Activated CD4-positive, alpha-beta T cell treated with anti-CD3 and anti-CD28 coated beads for 48 hours (primary cell): ENCODE results near the gene LSP1.

ENCODE experiments used
- DNase-seq: peaks from one replicate; pipeline ENCODE4 v3.0.0-alpha.2; 2020

The LSP1 gene

GRCh38 chr11:1838077-1838425, 14.8 kb upstream of the LSP1 start:
- no peak for DNase-seq

GRCh38 chr11:1838426-1839144, 14.3 kb upstream of the LSP1 start, which contains the start of gene TNNI2:
Gene TNNI2, plus strand, starts transcription at chr11:1838981. Its CDS starts 716 bp downstream, at chr11:1839697.
- no peak for DNase-seq

- no peak for DNase-seq
These were observed 13.5 kb upstream of the LSP1 start for GRCh38 chr11:1839204-1839923.

- no peak for DNase-seq
These were observed 12.7 kb upstream of the LSP1 start for GRCh38 chr11:1839924-1840779.

- DNase-seq: no peak
These were observed 12.0 kb upstream of the LSP1 start for GRCh38 chr11:1840780-1841480.

GRCh38 chr11:1841511-1842148, 11.3 kb upstream of the LSP1 start:
- DNase-seq: no peak

GRCh38 chr11:1842149-1843097, 10.5 kb upstream of the LSP1 start:
- no peak for DNase-seq

GRCh38 chr11:1843098-1843473, 9.8 kb upstream of the LSP1 start:
- no peak for DNase-seq

- no peak for DNase-seq
These were observed 9.1 kb upstream of the LSP1 start for GRCh38 chr11:1843796-1844195.

- DNase-seq: peak; percentile 61
These were observed 8.4 kb upstream of the LSP1 start for GRCh38 chr11:1844221-1845094.

GRCh38 chr11:1845095-1845429, 7.8 kb upstream of the LSP1 start:
- no peak for DNase-seq

- no peak for DNase-seq
These were observed 7.1 kb upstream of the LSP1 start for GRCh38 chr11:1845561-1846452.

GRCh38 chr11:1846453-1846932, 6.4 kb upstream of the LSP1 start:
- DNase-seq: no peak

GRCh38 chr11:1847006-1847735, 5.7 kb upstream of the LSP1 start:
- no peak for DNase-seq

GRCh38 chr11:1847926-1848639, 4.8 kb upstream of the LSP1 start:
- no peak for DNase-seq

- no peak for DNase-seq
These were observed 4.0 kb upstream of the LSP1 start for GRCh38 chr11:1848640-1849430.
